GM10248 (cell line): ENCODE results near the gene SRP14.
"Not testable (repeated sequence)": the region's sequence is repeated elsewhere in the genome, so short reads cannot be mapped to it uniquely, and the experiment has no call there.

Source experiments
- CTCF ChIA-PET: fragments of 300-600 bp; sonication (Branson Sonifier 250); formaldehyde crosslinking; extraction: SDS; loops from one replicate; lab custom pipeline; 2021; ENCODE audit warnings: antibody characterized with exemption; lab: Yijun Ruan, JAX
- POLR2A ChIA-PET: fragments of 350-650 bp; sonication (Branson Sonifier 250); formaldehyde crosslinking; extraction: SDS; loops from one replicate; lab custom pipeline; 2020; ENCODE audit warnings: antibody characterized with exemption; lab: Yijun Ruan, JAX
- DNase-seq: peaks from one replicate; pipeline ENCODE4 v3.0.0; 2012; ENCODE audit errors: extremely low spot score
- CTCF ChIP-seq: IDR thresholded peaks from 2 replicates; pipeline ENCODE4 v1.5.1; 2012; ENCODE audit warnings: mild to moderate bottlenecking, low read depth; ENCODE audit errors: extremely low read depth, missing control alignments, control extremely low read depth

SRP14 gene

GRCh38 chr15:40037721-40038120, 1.3 kb downstream of the SRP14 start:
- ChIA-PET POLR2A (no interaction called here), CTCF (interaction anchor here (0.7 to 22.7 kb wide), 10 partner anchors 8 to 1347 kb away, joined by 3 to 511 read pairs (median 6); partner anchors contain the start of gene BMF)
- TF ChIP-seq CTCF: no peak
- DNase-seq: no peak

- DNase-seq: not testable (repeated sequence)
- ChIA-PET POLR2A (interaction anchor here (0.6 kb wide), 1 partner anchor 258 kb away, joined by 3 read pairs; no protein-coding TSS in a partner anchor), CTCF (interaction anchor here (0.9 to 22.7 kb wide), 8 partner anchors 11 to 247 kb away, joined by 3 to 511 read pairs (median 6); partner anchors contain the start of gene BMF)
Observed at GRCh38 chr15:40035182-40035581, 3.8 kb downstream of the SRP14 start.

- no peak for TF ChIP-seq CTCF
- DNase-seq: no peak
- ChIA-PET CTCF (interaction anchor here (1.2 to 22.7 kb wide), 7 partner anchors 10 to 246 kb away, joined by 3 to 511 read pairs (median 8); partner anchors contain the start of gene BMF), POLR2A (no interaction called here)
Observed at GRCh38 chr15:40034186-40034946, 4.6 kb downstream of the SRP14 start.

GRCh38 chr15:40032125-40032839, 6.7 kb downstream of the SRP14 start:
- DNase-seq: no peak
- ChIA-PET CTCF (interaction anchor here (1.0 to 22.7 kb wide), 5 partner anchors 7 to 243 kb away, joined by 3 to 511 read pairs (median 7); partner anchors contain the start of gene BMF), POLR2A (no interaction called here)
- TF ChIP-seq CTCF: no peak

- TF ChIP-seq CTCF: no peak
- ChIA-PET CTCF (interaction anchor here (0.9 to 22.7 kb wide), 3 partner anchors 14 to 73 kb away, joined by 3 to 511 read pairs (median 8); partner anchors contain the start of gene BMF), POLR2A (no interaction called here)
- DNase-seq: no peak
Observed at GRCh38 chr15:40031300-40031699, 7.7 kb downstream of the SRP14 start.

- POLR2A ChIA-PET: no interaction called here
- no peak for DNase-seq
- CTCF ChIA-PET: interaction anchor here (1.1 to 22.7 kb wide), 3 partner anchors 14 to 187 kb away, joined by 3 to 511 read pairs (median 12); partner anchors contain the start of gene BMF
Observed at GRCh38 chr15:40029979-40030893, 8.7 kb downstream of the SRP14 start.

More at GRCh38 chr15:40029979-40030893, 8.7 kb downstream of the SRP14 start:
- TF ChIP-seq CTCF: peak; percentile 45
